ENCODE results near the gene ANKRD9. TPM values are rescaled to one million over a fixed set of nuclear protein-coding genes. Genes with fewer than 3 reads are reported as not detected.

Gene ANKRD9
- total and polyA plus RNA-seq, 9 donors = 2.2 to 48.1 (median 15.0) TPM

DNA sequence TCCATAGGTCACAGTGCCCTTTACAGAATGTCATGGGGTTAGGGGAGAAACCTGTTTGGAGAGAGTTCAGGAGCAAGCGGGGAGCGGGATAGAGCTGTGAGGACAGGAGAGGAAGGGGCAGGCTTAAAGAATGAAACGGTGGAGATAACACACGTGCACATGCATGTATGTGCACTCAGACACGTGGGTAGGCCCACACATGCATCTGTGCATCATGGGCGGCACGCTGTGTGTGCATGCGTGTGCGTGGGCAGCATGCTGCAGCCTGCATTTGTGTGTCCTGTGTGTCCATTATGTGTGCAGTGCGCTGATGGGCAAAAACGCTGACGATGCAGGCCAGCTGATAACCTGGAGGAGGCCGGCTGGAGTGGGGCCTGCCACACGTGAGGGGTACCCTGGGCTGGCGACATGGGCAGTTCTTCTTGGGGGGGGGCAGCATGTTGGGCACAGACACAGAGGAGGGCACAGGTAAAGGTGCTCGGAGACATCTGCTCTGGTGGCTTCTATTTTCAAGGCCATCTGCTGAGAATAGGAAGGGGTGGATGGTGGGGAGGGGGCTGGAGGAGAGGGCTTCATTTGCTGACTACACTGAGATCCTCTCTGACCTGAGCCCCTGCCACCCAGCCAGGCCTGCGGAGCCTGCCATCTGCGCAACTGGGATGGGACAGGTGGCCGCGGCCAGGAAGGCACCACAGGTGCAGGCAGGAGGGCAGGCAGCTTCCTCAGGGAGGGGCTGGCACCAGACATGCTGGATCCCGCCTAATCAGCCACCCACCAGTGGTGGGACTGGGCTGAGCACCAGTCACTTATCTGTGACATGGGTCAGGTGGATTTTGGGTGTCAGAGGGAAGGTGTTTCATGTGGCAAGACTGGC lies 4.6 kb upstream of the ANKRD9 start:
- TF ChIP-seq EP300 (IDR thresholded peaks at IDR 0.05) = no peak
- TF ChIP-seq, protein P1, sequence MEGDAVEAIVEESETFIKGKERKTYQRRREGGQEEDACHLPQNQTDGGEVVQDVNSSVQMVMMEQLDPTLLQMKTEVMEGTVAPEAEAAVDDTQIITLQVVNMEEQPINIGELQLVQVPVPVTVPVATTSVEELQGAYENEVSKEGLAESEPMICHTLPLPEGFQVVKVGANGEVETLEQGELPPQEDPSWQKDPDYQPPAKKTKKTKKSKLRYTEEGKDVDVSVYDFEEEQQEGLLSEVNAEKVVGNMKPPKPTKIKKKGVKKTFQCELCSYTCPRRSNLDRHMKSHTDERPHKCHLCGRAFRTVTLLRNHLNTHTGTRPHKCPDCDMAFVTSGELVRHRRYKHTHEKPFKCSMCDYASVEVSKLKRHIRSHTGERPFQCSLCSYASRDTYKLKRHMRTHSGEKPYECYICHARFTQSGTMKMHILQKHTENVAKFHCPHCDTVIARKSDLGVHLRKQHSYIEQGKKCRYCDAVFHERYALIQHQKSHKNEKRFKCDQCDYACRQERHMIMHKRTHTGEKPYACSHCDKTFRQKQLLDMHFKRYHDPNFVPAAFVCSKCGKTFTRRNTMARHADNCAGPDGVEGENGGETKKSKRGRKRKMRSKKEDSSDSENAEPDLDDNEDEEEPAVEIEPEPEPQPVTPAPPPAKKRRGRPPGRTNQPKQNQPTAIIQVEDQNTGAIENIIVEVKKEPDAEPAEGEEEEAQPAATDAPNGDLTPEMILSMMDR (IDR thresholded peaks at IDR 0.05) = no peak
- no peak for TF ChIP-seq POLR2A (IDR thresholded peaks at IDR 0.05)
- Histone ChIP-seq H3K4me3 (no peak overlapping the region), H3K9me3 (no peaks in the 10 kb centered on the region), H3K36me3 (no peaks in the 10 kb centered on the region), H3K4me1 (ENCODE audit: insufficient read depth) (peaks cover 4% of the 10 kb centered on the region), H3K27ac (no peak overlapping the region), H3K27me3 (no peaks in the 10 kb centered on the region)
- WGBS, 3 donors = 76 to 86% (median 81%) methylated on average over 19 to 21 of the region's 21 CpGs
- intact Hi-C loops (cut with DNase I) = loop anchor here in 1 of 4 donors (2.0 kb wide), 1 partner anchor 75 kb away; no protein-coding TSS in a partner anchor
- DNase-seq = peak in 1 of 5 donors; percentile 33

DNA sequence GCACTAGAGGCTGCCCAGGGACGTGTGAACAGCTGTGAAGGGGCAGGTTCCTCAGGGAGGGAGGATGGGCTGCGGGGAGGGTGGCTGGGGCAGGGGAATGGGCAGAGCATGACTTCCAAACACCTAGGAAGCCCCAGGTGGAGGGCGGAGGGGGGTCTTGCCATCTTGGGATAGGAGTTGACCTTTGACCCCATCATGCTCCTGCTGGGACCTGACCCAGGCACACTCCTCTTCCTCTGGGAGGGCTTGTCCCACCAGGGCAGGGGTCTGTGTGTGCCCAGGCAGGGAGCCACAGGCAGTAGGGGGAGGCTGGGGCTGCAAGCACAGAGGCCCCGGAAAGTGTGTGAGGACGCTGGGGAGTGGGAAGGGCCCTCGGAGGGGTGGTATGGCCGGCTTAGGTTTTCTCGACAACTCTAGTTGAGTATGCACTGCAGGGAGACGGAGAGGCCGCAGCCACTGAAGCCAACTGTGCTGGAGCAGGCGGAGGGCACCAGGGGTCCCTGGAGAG lies 3.3 kb upstream of the ANKRD9 start:
- intact Hi-C loops (cut with DNase I) = loop anchor here in 1 of 4 donors (2.0 kb wide), 1 partner anchor 74 kb away; no protein-coding TSS in a partner anchor
- Histone ChIP-seq H3K27ac (no peak overlapping the region), H3K9me3 (no peaks in the 10 kb centered on the region), H3K36me3 (no peaks in the 10 kb centered on the region), H3K4me3 (no peak overlapping the region), H3K27me3 (no peaks in the 10 kb centered on the region), H3K4me1 (ENCODE audit: insufficient read depth) (peaks cover 4% of the 10 kb centered on the region)
- DNase-seq = peak in 1 of 5 donors; percentile 38
- 81 to 91% (median 85%) methylated on average over 11 of the region's 11 CpGs for WGBS, 3 donors
- TF ChIP-seq EP300 (IDR thresholded peaks at IDR 0.05) (no peak), POLR2A (IDR thresholded peaks at IDR 0.05) (no peak)
- TF ChIP-seq, protein P1 (IDR thresholded peaks at IDR 0.05) = no peak

DNA sequence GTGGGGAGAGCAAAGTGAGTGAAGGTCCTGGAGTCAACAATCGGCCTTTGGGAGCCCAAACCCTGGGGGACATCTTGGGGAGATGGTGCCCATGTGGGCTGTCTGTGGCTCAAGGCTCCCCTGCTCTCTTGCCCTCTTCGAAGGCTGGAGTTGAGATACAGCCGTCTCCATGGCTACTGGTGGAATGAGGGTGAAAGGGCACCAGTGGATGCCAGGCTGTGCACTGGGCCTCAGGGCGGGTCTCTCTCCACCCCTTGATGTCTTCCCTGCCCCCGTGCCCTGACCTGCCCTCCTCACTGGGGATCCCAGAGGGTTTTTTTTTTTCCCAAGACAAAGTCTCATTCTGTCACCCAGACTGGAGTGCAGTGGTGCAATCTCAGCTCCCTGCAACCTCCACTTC lies 2.0 kb upstream of the ANKRD9 start:
- TF ChIP-seq, protein P1 (IDR thresholded peaks at IDR 0.05) = no peak
- TF ChIP-seq POLR2A (IDR thresholded peaks at IDR 0.05) (no peak), EP300 (IDR thresholded peaks at IDR 0.05) (no peak)
- intact Hi-C loops (cut with DNase I) = no loop called here
- DNase-seq = peak in 1 of 5 donors; percentile 30

DNA sequence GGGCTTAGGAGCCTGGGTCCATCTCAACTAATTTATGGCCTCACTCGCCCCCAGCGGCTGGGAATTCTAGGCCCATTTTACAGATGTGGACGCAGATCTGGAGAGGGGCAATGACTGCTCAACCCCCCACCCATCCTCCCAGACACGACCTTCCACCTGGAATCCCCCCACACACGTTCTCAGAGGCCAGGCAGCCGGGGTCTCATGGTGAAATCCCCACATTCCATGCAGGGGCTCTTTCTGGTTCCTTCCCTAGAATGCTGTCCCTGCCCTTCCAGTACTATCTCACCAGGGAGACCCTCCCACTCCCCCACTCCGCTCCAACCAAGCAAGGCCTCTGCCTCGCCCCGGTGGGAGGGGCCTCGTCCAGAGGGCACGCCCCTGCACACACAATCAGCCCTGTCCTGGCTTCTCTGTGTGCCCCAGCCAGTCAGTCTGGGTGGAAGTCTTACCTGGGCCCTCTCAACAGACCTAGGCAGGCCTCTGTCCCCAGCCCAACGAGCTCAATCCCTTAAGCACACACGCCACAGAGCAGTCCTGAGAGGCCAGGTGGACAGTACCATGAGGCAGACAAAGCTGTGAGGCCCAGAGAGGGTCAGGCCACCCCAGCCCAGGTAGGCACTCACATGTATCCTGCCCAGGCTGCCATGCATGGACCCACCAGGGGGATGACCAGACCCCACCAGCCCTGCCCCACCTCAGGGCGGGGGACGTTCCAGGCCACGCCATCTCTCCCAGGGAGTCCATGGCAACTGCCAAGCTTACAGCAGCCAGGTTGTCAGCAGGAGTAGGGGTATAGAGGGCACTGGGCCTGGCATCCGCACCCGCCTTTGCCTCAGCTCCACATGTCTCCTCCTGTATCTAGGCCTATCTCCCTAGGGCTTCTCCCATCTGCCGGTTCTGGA lies 1.3 kb upstream of the ANKRD9 start:
- Histone ChIP-seq H3K4me1 (ENCODE audit: insufficient read depth) (no peaks in the 10 kb centered on the region), H3K4me3 (no peak overlapping the region), H3K9me3 (no peaks in the 10 kb centered on the region), H3K36me3 (no peaks in the 10 kb centered on the region), H3K27ac (no peak overlapping the region), H3K27me3 (no peaks in the 10 kb centered on the region)
- peak in 1 of 5 donors; percentile 52 for DNase-seq
- no peak for TF ChIP-seq POLR2A (IDR thresholded peaks at IDR 0.05)
- TF ChIP-seq EP300 (IDR thresholded peaks at IDR 0.05) = no peak
- TF ChIP-seq, protein P1 (IDR thresholded peaks at IDR 0.05) = no peak
- intact Hi-C loops (cut with DNase I) = no loop called here
- WGBS, 3 donors = 68 to 76% (median 72%) methylated on average over 18 to 19 of the region's 19 CpGs

More for the DNA sequence above, 2.0 kb upstream of the ANKRD9 start:
- Histone ChIP-seq H3K9me3 (no peaks in the 10 kb centered on the region), H3K27ac (no peak overlapping the region), H3K27me3 (no peaks in the 10 kb centered on the region), H3K36me3 (no peaks in the 10 kb centered on the region), H3K4me3 (no peak overlapping the region), H3K4me1 (ENCODE audit: insufficient read depth) (peaks cover 3% of the 10 kb centered on the region)
- 80 to 83% (median 83%) methylated on average over 5 of the region's 5 CpGs for WGBS, 3 donors

Data from ovary (tissue), 9 donors.